GM18867 (cell line): ENCODE data around the gene RBFOX2.
"Not testable (repeated sequence)": the region's sequence is repeated elsewhere in the genome, so short reads cannot be mapped to it uniquely, and the experiment has no call there.

Experiments
- ATAC-seq: cut with Tn5 transposase; IDR thresholded peaks from one replicate; pipeline ENCODE4 v1.9.1; 2021; ENCODE audit warnings: mild to moderate bottlenecking, moderate library complexity; ENCODE audit not compliant: unreplicated experiment

The RBFOX2 gene

GRCh38 chr22:36010090-36010489, 18.5 kb downstream of the RBFOX2 start:
- no peak for ATAC-seq

GRCh38 chr22:36009085-36009484, 19.5 kb downstream of the RBFOX2 start:
- no peak for ATAC-seq

- no peak for ATAC-seq
Observed at GRCh38 chr22:36008565-36008964, 20.1 kb downstream of the RBFOX2 start.

GRCh38 chr22:36008131-36008530, 20.5 kb downstream of the RBFOX2 start:
- no peak for ATAC-seq

GRCh38 chr22:36003972-36004674, 24.5 kb downstream of the RBFOX2 start:
- no peak for ATAC-seq

GRCh38 chr22:36002718-36003260, 25.8 kb downstream of the RBFOX2 start:
- no peak for ATAC-seq

- no peak for ATAC-seq
Observed at GRCh38 chr22:36002084-36002483, 26.5 kb downstream of the RBFOX2 start.

GRCh38 chr22:35998748-35999147, 29.9 kb downstream of the RBFOX2 start:
- ATAC-seq, result no peak

- no peak for ATAC-seq
Observed at GRCh38 chr22:35997438-35997837, 31.2 kb downstream of the RBFOX2 start.

- ATAC-seq, result no peak
Observed at GRCh38 chr22:35996596-35996995, 32.0 kb downstream of the RBFOX2 start.

GRCh38 chr22:35995772-35996171, 32.9 kb downstream of the RBFOX2 start:
- ATAC-seq, result no peak

GRCh38 chr22:35995348-35995747, 33.3 kb downstream of the RBFOX2 start:
- ATAC-seq, result no peak

GRCh38 chr22:35993727-35994126, 34.9 kb downstream of the RBFOX2 start:
- not testable (repeated sequence) for ATAC-seq

- ATAC-seq, result no peak
Observed at GRCh38 chr22:35993048-35993714, 35.4 kb downstream of the RBFOX2 start.

- no peak for ATAC-seq
Observed at GRCh38 chr22:35991168-35991567, 37.5 kb downstream of the RBFOX2 start.

- no peak for ATAC-seq
Observed at GRCh38 chr22:35988030-35988429, 40.6 kb downstream of the RBFOX2 start.

- ATAC-seq, result no peak
Observed at GRCh38 chr22:35987487-35987886, 41.1 kb downstream of the RBFOX2 start.

GRCh38 chr22:35986088-35986487, 42.5 kb downstream of the RBFOX2 start:
- ATAC-seq, result no peak

- ATAC-seq, result no peak
Observed at GRCh38 chr22:35985371-35985770, 43.3 kb downstream of the RBFOX2 start.

GRCh38 chr22:35984183-35985175, 44.1 kb downstream of the RBFOX2 start:
- no peak for ATAC-seq

- ATAC-seq, result no peak
Observed at GRCh38 chr22:35981900-35982299, 46.7 kb downstream of the RBFOX2 start.
